CD4-positive, alpha-beta memory T cell (primary cell): ENCODE measurements around the gene HTR1D. TPM values are rescaled to one million over a fixed set of nuclear protein-coding genes. Genes with fewer than 3 reads are reported as not detected.
A peak's percentile ranks its signal among the peaks of the same experiment; 100 is the strongest.

Experiments used
- CTCF ChIA-PET: fragments of 350-600 bp; sonication (Branson Sonifier 250); formaldehyde crosslinking; loops from one replicate; lab custom pipeline; 2021; ENCODE audit warnings: inconsistent platforms; ENCODE audit not compliant: partially characterized antibody; lab: Charles Lee
- POLR2A ChIA-PET: fragments of 350-600 bp; sonication (Branson Sonifier 250); formaldehyde crosslinking; loops from one replicate; lab custom pipeline; 2021; ENCODE audit not compliant: partially characterized antibody; lab: Charles Lee
- DNase-seq, 5 donors: peaks; one replicate each; pipeline versions ENCODE4 v3.0.0 to v3.0.0-alpha.2; 2020 to 2022; ENCODE audit warnings: mixed read lengths in 1 of 5
- H3K27ac ChIP-seq: one replicate; pipeline ENCODE4 v1.7.0; 2013; ENCODE audit warnings: low read depth, low read length
- H3K27me3 ChIP-seq: 2 replicates; pipeline ENCODE4 v1.7.0; 2013; ENCODE audit warnings: mild to moderate bottlenecking, low read length, moderate library complexity; ENCODE audit not compliant: insufficient read depth
- H3K36me3 ChIP-seq: 2 replicates; pipeline ENCODE4 v1.7.0; 2013; ENCODE audit warnings: mild to moderate bottlenecking, low read length, moderate library complexity; ENCODE audit not compliant: insufficient read depth
- H3K4me1 ChIP-seq: 2 replicates; pipeline ENCODE4 v1.7.0; 2013; ENCODE audit warnings: mild to moderate bottlenecking, low read length, moderate library complexity; ENCODE audit not compliant: insufficient read depth
- H3K4me3 ChIP-seq, 2 donors: one replicate each; pipeline ENCODE4 v1.7.0; 2013; ENCODE audit warnings: low read length in 2 of 2, mild to moderate bottlenecking in 1 of 2
- H3K9me3 ChIP-seq, 2 donors: one replicate each; pipeline ENCODE4 v1.7.0; 2013; ENCODE audit warnings: low read length in 2 of 2, control low read depth in 1 of 2; ENCODE audit not compliant: control insufficient read depth in 1 of 2
- H3K27ac Mint-ChIP-seq, 7 donors: one replicate each; pipeline ENCODE4 v1.8.0; 2020 to 2021; ENCODE audit warnings: mixed read lengths in 7 of 7, mild to moderate bottlenecking in 6 of 7, inconsistent platforms in 3 of 7, moderate library complexity in 3 of 7
- H3K27me3 Mint-ChIP-seq, 2 donors: one replicate each; pipeline ENCODE4 v1.8.0; 2020 to 2021; ENCODE audit warnings: mixed read lengths in 2 of 2
- H3K36me3 Mint-ChIP-seq, 2 donors: one replicate each; pipeline ENCODE4 v1.8.0; 2020 to 2021; ENCODE audit warnings: mixed read lengths in 2 of 2, inconsistent platforms in 1 of 2, mild to moderate bottlenecking in 1 of 2
- H3K4me1 Mint-ChIP-seq, 4 donors: one replicate each; pipeline ENCODE4 v1.8.0; 2020 to 2021; ENCODE audit warnings: mixed read lengths in 4 of 4, mild to moderate bottlenecking in 1 of 4
- H3K4me3 Mint-ChIP-seq, 8 donors: one replicate each; pipeline ENCODE4 v1.8.0; 2020 to 2021; ENCODE audit warnings: mixed read lengths in 8 of 8, mild to moderate bottlenecking in 7 of 8, moderate library complexity in 6 of 8, inconsistent platforms in 3 of 8
- H3K9me3 Mint-ChIP-seq, 8 donors: one replicate each; pipeline ENCODE4 v1.8.0; 2020 to 2021; ENCODE audit warnings: mixed read lengths in 8 of 8, mild to moderate bottlenecking in 5 of 8, inconsistent platforms in 3 of 8, moderate library complexity in 1 of 8
- intact Hi-C: fragments of 100-400 bp; cut with micrococcal nuclease; formaldehyde crosslinking; loops from one replicate; pipeline ENCODE4 v1.15.1; 2023
- polyA plus RNA-seq, 2 donors: library from polyadenylated mRNA; unstranded; fragments of 300-500 nt; fragmentation: Illumina TruSeq; gene quantifications; one replicate each; pipeline ENCODE4 v1.2.3, GENCODE V29; 2021
- total RNA-seq, 2 experiments: library from RNA; stranded (reverse); gene quantifications; one replicate each; pipeline ENCODE4 v1.2.3, GENCODE V29; 2021

The HTR1D gene
- total and polyA plus RNA-seq, 4 experiments from 2014 or later: not detected

DNA sequence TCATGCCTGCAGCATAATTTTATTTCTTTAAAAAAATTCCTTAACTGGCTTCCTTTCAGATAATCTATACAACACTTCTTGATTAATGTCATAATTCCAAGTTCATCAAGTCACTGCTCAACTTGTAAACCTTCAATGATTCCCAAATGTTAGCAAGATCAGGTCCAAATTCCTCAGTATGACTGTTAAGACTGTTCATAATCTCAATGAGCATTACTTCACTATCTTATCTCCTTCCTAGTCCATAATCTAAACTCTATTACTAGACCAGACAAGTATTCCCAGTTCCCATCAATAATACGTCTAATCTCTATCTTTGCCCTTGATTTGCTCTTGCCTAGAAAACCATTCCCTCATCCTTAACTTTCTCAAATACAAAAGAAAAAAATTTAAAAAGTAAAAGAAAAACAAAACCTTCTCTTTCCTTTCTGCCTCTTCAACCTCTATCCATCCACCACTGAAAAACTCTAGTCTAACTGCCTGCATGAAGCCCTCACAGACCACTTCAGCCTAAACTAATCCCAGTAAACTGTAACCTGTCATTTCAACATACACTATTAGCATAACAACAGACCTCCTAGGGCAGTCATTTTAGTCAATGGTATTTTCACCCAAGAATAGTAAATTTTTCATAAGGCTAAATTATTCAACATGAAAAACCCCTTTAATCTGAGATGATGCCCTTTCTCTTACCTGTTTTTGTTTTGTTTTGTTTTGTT is 64.2 kb downstream of the HTR1D start:
- DNase-seq: no peak
- Histone ChIP-seq H3K27ac (no peak overlapping the region), H3K9me3 (no peaks in the 10 kb centered on the region), H3K4me3 (no peak overlapping the region), H3K4me1 (peaks cover 13% of the 10 kb centered on the region), H3K36me3 (no peaks in the 10 kb centered on the region), H3K27me3 (no peaks in the 10 kb centered on the region)
- no peaks in the 10 kb centered on the region for H3K9me3 Mint-ChIP-seq
- POLR2A ChIA-PET: interaction anchor here (1.0 kb wide), 1 partner anchor 11 kb away, joined by 3 read pairs; no protein-coding TSS in a partner anchor
- peak overlapping the region in 1 of 8 donors; percentile 3 for H3K4me3 Mint-ChIP-seq
- H3K27ac Mint-ChIP-seq: peak overlapping the region in 3 of 7 donors; percentile 1 to 44 (median 12)
- intact Hi-C loops: no loop called here
- peaks cover 24 to 47% (median 32%) of the 10 kb centered on the region in 4 donors for H3K4me1 Mint-ChIP-seq
- CTCF ChIA-PET: interaction anchor here (1.0 kb wide), 1 partner anchor 30 kb away, joined by 3 read pairs; no protein-coding TSS in a partner anchor
- peaks cover 2 to 7% of the 10 kb centered on the region in 2 donors for H3K36me3 Mint-ChIP-seq
- no peaks in the 10 kb centered on the region for H3K27me3 Mint-ChIP-seq

DNA sequence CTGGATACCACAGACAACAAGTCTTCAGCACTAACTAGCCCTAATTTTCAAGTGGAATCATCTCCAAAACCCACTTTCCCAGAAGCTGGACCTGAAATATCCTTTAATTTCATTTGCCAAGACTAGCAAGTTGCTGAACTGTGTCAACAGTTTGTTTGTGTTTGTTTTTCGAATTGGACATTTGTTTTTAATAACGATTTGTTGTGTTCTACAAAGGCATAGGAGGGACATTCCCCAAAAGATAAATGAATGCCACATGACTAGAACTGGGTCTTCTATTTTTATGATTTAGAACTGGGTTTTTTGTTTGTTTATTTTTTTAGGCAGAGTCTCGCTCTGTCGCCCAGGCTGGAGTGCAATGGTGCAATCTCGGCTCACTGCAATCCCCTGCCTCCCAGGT is 66.6 kb downstream of the HTR1D start:
- H3K27me3 ChIP-seq: no peaks in the 10 kb centered on the region
- no peak for DNase-seq
- peaks cover 22% of the 10 kb centered on the region for H3K4me1 ChIP-seq
- intact Hi-C loops: no loop called here
- H3K36me3 ChIP-seq: no peaks in the 10 kb centered on the region
- no peak overlapping the region for H3K27ac ChIP-seq
- CTCF ChIA-PET: interaction anchor here (1.0 to 1.7 kb wide), 2 partner anchors 34 to 50 kb away, joined by 4 to 8 read pairs; no protein-coding TSS in a partner anchor
- H3K9me3 Mint-ChIP-seq: no peaks in the 10 kb centered on the region
- H3K27me3 Mint-ChIP-seq: no peaks in the 10 kb centered on the region
- H3K4me1 Mint-ChIP-seq: peaks cover 30 to 44% (median 35%) of the 10 kb centered on the region in 4 donors
- H3K4me3 Mint-ChIP-seq: no peak overlapping the region
- no peak overlapping the region for H3K4me3 ChIP-seq
- POLR2A ChIA-PET: no interaction called here
- peak overlapping the region in 3 of 7 donors; percentile 1 to 25 (median 11) for H3K27ac Mint-ChIP-seq
- peaks cover 3 to 4% of the 10 kb centered on the region in 2 donors for H3K36me3 Mint-ChIP-seq
- no peaks in the 10 kb centered on the region for H3K9me3 ChIP-seq

DNA sequence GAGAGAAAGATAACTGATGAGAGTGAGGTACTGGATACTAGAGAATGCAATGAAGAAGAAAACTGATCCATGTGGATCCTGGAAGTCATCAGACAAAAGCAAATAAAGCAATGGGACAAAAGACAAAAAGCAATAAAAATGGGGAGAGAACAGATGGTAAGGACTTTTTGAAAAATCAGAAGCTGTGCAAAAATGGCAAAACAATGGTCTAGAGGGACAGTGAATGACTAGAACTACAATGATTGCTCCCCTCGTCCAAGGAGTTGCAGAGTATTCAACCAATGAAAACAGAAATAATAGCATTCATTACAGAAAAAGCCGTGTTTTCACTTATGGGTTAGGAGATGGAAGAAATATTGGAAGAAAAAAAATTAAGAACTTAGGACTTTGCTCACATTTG is 67.2 kb downstream of the HTR1D start:
- Histone ChIP-seq H3K36me3 (no peaks in the 10 kb centered on the region), H3K27me3 (no peaks in the 10 kb centered on the region), H3K4me1 (peaks cover 22% of the 10 kb centered on the region), H3K9me3 (no peaks in the 10 kb centered on the region), H3K27ac (no peak overlapping the region), H3K4me3 (no peak overlapping the region)
- Mint-ChIP-seq H3K27ac (peak overlapping the region in 4 of 7 donors; percentile 1 to 79 (median 15)), H3K4me1 (peaks cover 30 to 44% (median 36%) of the 10 kb centered on the region in 4 donors), H3K36me3 (peaks cover 3 to 4% of the 10 kb centered on the region in 2 donors), H3K27me3 (no peaks in the 10 kb centered on the region), H3K9me3 (no peaks in the 10 kb centered on the region), H3K4me3 (no peak overlapping the region)
- no peak for DNase-seq
- POLR2A ChIA-PET: interaction anchor here (0.7 kb wide), 1 partner anchor 30 kb away, joined by 3 read pairs; no protein-coding TSS in a partner anchor
- intact Hi-C loops: no loop called here
- CTCF ChIA-PET: interaction anchor here (1.0 to 1.7 kb wide), 2 partner anchors 34 to 49 kb away, joined by 4 to 8 read pairs; no protein-coding TSS in a partner anchor

DNA sequence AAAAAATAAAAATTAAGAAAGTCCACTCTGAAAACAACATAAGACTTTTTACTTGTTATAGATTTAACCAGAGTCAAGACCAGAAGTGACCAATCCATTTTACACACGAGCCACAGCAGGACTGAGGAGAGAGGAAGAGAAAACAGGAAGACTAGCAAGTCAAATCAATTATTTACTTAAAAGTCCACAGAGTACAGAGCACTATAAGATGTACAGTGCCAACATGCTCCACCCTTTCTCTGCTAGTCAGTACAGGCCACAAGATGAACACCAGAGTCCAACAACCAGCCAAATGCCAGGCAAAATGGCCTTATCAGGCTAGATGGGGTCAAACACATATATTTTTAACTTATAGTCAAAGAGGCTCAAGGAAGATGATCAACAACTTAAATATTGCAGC is 68.2 kb downstream of the HTR1D start:
- peak overlapping the region in 4 of 7 donors; percentile 14 to 76 (median 22) for H3K27ac Mint-ChIP-seq
- ChIA-PET POLR2A (no interaction called here), CTCF (interaction anchor here (1.7 kb wide), 1 partner anchor 35 kb away, joined by 8 read pairs; no protein-coding TSS in a partner anchor)
- peaks cover 22% of the 10 kb centered on the region for H3K4me1 ChIP-seq
- intact Hi-C loops: loop anchor here (5.0 kb wide), 1 partner anchor 47 kb away; no protein-coding TSS in a partner anchor
- no peaks in the 10 kb centered on the region for H3K27me3 ChIP-seq
- no peak for DNase-seq
- H3K4me3 Mint-ChIP-seq: peak overlapping the region in 2 of 8 donors; percentile 15 to 24
- no peaks in the 10 kb centered on the region for H3K9me3 Mint-ChIP-seq
- no peaks in the 10 kb centered on the region for H3K27me3 Mint-ChIP-seq
- H3K27ac ChIP-seq: no peak overlapping the region
- H3K36me3 ChIP-seq: no peaks in the 10 kb centered on the region
- peaks cover 0 to 6% of the 10 kb centered on the region in 2 donors for H3K36me3 Mint-ChIP-seq
- H3K9me3 ChIP-seq: no peaks in the 10 kb centered on the region
- no peak overlapping the region for H3K4me3 ChIP-seq
- peaks cover 28 to 47% (median 40%) of the 10 kb centered on the region in 4 donors for H3K4me1 Mint-ChIP-seq

DNA sequence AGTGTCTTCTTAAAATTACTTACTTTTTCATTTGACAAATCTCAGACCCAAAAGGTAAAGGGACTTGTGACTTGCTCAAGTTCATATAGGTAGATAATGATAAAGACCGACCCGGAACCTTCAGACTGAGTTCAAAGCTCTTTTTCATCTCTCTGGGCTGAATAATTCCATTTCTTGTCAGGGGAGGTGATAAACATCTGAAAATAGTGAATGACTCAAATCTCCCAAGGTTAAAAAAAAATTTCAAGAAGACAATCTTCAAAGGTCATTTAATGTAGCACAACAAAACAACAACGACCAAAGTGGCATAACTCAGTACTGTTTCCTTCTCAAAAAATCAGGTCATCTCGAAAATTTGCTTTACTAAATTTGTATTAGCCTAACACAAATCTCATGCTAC is 69.2 kb downstream of the HTR1D start:
- POLR2A ChIA-PET: interaction anchor here (0.7 to 2.2 kb wide), 5 partner anchors 19 to 45 kb away, joined by 3 to 9 read pairs (median 4); no protein-coding TSS in a partner anchor
- no peaks in the 10 kb centered on the region for H3K36me3 ChIP-seq
- H3K9me3 ChIP-seq: no peaks in the 10 kb centered on the region
- H3K4me1 ChIP-seq: peaks cover 22% of the 10 kb centered on the region
- Mint-ChIP-seq H3K36me3 (peaks cover 0 to 6% of the 10 kb centered on the region in 2 donors), H3K9me3 (no peaks in the 10 kb centered on the region), H3K4me1 (peaks cover 25 to 46% (median 36%) of the 10 kb centered on the region in 4 donors), H3K27ac (peak overlapping the region; percentile 64 to 81 (median 77)), H3K4me3 (peak overlapping the region in 6 of 8 donors; percentile 11 to 71 (median 60)), H3K27me3 (no peaks in the 10 kb centered on the region)
- no peak overlapping the region for H3K27ac ChIP-seq
- CTCF ChIA-PET: interaction anchor here (0.8 to 1.0 kb wide), 2 partner anchors 36 to 56 kb away, joined by 3 read pairs; no protein-coding TSS in a partner anchor
- intact Hi-C loops: loop anchor here (5.0 kb wide), 1 partner anchor 46 kb away; no protein-coding TSS in a partner anchor
- peak in 4 of 5 donors; percentile 21 to 48 (median 26) for DNase-seq
- no peaks in the 10 kb centered on the region for H3K27me3 ChIP-seq
- H3K4me3 ChIP-seq: no peak overlapping the region

Other genes with a start within 250 kb of the HTR1D start
- not detected for gene LACTBL1, start 244.6 kb downstream of the HTR1D start, total RNA-seq
- gene LACTBL1, start 244.6 kb downstream of the HTR1D start, polyA plus RNA-seq: not detected
- gene TEX46, start 201.7 kb downstream of the HTR1D start, total RNA-seq: 1 to 10 TPM; 1.1 to 2.0 TPM
- gene TEX46, start 201.7 kb downstream of the HTR1D start, polyA plus RNA-seq: not detected
- 10 to 100 TPM; 43.2 TPM for gene KDM1A, start 198.0 kb downstream of the HTR1D start, total RNA-seq
- 10 to 100 TPM; 39.6 to 47.2 TPM for gene KDM1A, start 198.0 kb downstream of the HTR1D start, polyA plus RNA-seq
- gene LUZP1, start 48.6 kb downstream of the HTR1D start, total RNA-seq: 10 to 100 TPM; 24.7 to 27.9 TPM
- 10 to 100 TPM; 11.6 to 39.3 TPM for gene LUZP1, start 48.6 kb downstream of the HTR1D start, polyA plus RNA-seq
- 100 to 1,000 TPM; 115 to 124 TPM for gene HNRNPR, start 126.8 kb upstream of the HTR1D start, total RNA-seq
- gene HNRNPR, start 126.8 kb upstream of the HTR1D start, polyA plus RNA-seq: 100 to 1,000 TPM; 181 to 194 TPM
- gene ZNF436, start 152.3 kb upstream of the HTR1D start, total RNA-seq: 10 to 100 TPM; 11.0 to 11.9 TPM
- gene ZNF436, start 152.3 kb upstream of the HTR1D start, polyA plus RNA-seq: 1 to 10 TPM; 1.7 to 3.5 TPM
- gene TCEA3, start 207.2 kb upstream of the HTR1D start, total RNA-seq: 10 to 100 TPM; 28.7 to 30.8 TPM
- gene TCEA3, start 207.2 kb upstream of the HTR1D start, polyA plus RNA-seq: 10 to 100 TPM; 22.7 to 28.0 TPM